Ectodermal cell (in vitro differentiated cells): Measurements from ENCODE around the gene JMJD7.

Source experiments
- H3K27ac ChIP-seq: 2 replicates; pipeline ENCODE4 v1.7.0; 2013; ENCODE audit warnings: mild to moderate bottlenecking, low read depth, low read length; ENCODE audit not compliant: insufficient read depth, poor library complexity, severe bottlenecking
- H3K27me3 ChIP-seq: 2 replicates; pipeline ENCODE4 v1.7.0; 2013; ENCODE audit warnings: mild to moderate bottlenecking, low read length; ENCODE audit not compliant: insufficient read depth, control insufficient read depth, poor library complexity, severe bottlenecking
- H3K36me3 ChIP-seq: one replicate; pipeline ENCODE4 v1.7.0; 2013; ENCODE audit warnings: low read length; ENCODE audit not compliant: control insufficient read depth, insufficient read depth
- H3K4me1 ChIP-seq: one replicate; pipeline ENCODE4 v1.7.0; 2013; ENCODE audit warnings: low read length; ENCODE audit not compliant: control insufficient read depth, insufficient read depth
- H3K4me3 ChIP-seq: 2 replicates; pipeline ENCODE4 v1.7.0; 2013; ENCODE audit warnings: low read depth, low read length, control low read depth; ENCODE audit not compliant: insufficient read depth
- H3K9me3 ChIP-seq: 2 replicates; pipeline ENCODE4 v1.7.0; 2013; ENCODE audit warnings: mild to moderate bottlenecking, low read length, moderate library complexity; ENCODE audit not compliant: control insufficient read depth
- WGBS, 2 experiments: methylation state at CpG; one replicate each; pipeline ENCODE4 v1.1.7; 2013; ENCODE audit warnings: missing lambda C conversion rate in 2 of 2; 5-methylcytosine and 5-hydroxymethylcytosine counted together

Gene JMJD7

DNA sequence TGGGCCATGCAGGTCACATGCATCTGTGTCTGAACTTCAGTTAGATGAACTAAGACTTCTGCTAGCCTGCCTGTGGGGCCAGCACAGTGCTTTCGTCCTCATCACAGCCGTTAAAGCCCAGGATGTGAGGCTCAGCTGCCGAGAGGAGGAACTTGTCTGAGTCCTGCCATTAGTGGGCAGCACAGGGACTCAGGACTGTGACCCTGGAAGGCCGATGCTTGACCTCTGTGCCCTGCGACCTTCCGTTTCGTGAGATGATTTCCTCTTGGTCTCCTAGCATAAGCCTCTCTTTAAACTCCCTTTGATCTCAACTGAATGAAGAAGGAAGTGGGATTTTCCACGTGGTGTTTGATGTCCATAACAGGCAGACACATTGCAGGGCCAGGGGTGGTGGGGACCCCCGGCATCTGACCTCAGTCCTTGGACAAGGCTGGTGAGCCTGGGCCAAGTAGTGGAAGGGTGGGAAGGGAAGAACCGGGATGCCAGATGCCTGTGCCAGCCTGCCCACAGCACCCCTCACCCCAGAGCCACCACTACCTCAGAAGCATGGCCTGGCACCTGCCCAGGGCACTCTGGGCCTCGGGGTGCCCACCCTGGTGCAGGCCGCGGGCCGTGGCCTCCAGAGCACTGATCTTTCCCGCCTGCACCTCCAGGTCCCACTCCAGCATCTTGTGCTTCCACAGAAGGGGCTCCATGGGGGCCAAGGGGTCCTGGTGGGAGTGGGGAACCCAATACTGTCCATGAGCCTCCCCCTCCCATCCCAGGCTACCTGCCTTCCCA is 32.3 kb downstream of the JMJD7 start:
- Histone ChIP-seq H3K27ac (no peak overlapping the region), H3K4me1 (peaks cover 13% of the 10 kb centered on the region)
- 86 to 87% methylated on average over 15 of the region's 15 CpGs for WGBS, 2 experiments

DNA sequence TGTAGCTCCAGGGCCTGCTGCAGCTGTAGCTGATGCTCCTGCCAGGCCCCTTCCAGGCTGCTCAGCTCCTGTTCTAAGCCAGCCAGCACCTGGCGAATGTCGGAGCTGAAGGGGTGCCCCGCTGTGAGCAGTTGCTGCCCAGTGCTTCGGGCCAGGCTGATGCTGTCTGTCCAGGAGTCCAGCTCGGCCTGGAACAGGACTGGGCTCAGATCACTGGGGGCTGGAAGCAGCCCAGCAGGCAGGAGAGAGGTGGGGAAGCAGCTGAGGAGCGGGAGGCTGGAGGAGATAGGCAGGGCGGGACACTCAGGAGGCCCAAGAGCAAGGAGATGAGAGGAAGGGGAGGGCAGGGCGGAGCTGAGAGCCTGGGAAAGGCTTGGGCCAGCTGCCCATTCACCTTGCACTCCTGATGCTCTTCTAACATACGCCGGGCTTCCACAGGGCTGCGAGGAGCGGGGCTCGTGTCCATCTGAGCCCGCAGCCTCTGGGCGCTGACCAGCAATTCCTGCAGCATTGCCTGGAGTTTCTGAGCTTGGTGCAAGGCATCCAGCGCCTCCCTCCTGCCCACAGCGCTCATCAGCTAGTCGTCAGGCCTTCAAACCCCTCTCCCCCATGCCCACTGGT is 34.0 kb downstream of the JMJD7 start:
- 87 to 89% methylated on average over 18 of the region's 18 CpGs for WGBS, 2 experiments
- H3K4me1 ChIP-seq = peaks cover 20% of the 10 kb centered on the region
- H3K36me3 ChIP-seq = no peaks in the 10 kb centered on the region
- H3K4me3 ChIP-seq = no peak overlapping the region
- no peaks in the 10 kb centered on the region for H3K27me3 ChIP-seq
- no peak overlapping the region for H3K27ac ChIP-seq
- no peaks in the 10 kb centered on the region for H3K9me3 ChIP-seq

More for the DNA sequence above, 32.3 kb downstream of the JMJD7 start:
- no peaks in the 10 kb centered on the region for H3K9me3 ChIP-seq
- no peak overlapping the region for H3K4me3 ChIP-seq
- no peaks in the 10 kb centered on the region for H3K27me3 ChIP-seq
- no peaks in the 10 kb centered on the region for H3K36me3 ChIP-seq

DNA sequence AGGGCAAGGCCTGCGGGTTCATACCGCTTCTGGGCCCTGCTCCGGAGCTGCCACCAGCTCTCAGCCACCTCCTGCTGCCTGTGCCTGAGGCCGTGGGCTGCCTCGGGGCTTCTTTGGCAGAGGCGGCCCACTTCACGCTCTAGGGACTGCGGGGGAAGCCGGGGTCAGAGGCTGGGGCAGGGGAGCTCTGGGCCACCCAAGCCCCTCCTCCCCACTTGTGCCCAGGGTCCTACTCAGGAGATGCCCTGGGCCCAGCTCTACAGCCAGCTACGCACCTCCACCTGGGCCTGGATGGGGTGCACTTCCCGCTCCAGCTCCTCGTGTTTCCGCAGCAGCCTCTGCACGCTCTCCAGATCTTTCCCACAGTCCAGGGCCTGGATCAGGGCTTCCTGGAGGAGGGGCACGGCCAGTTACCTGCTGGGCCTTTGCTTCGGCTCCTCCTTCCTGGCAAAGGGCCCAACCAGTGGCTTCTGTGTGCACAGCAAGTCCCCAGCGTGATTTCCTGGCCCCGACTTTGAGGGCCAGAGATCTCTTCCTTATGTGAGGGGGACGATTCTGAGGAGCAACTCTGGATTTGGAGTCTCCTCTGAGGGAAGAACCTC is 34.7 kb downstream of the JMJD7 start:
- no peak overlapping the region for H3K4me3 ChIP-seq
- H3K27me3 ChIP-seq = no peaks in the 10 kb centered on the region
- H3K9me3 ChIP-seq = no peaks in the 10 kb centered on the region
- WGBS, 2 experiments = 74% methylated on average over 19 of the region's 19 CpGs
- no peak overlapping the region for H3K27ac ChIP-seq
- no peaks in the 10 kb centered on the region for H3K36me3 ChIP-seq
- H3K4me1 ChIP-seq = peaks cover 24% of the 10 kb centered on the region

- 91 to 93% methylated on average over 18 of the region's 18 CpGs for WGBS, 2 experiments
- H3K9me3 ChIP-seq = no peaks in the 10 kb centered on the region
- no peaks in the 10 kb centered on the region for H3K27me3 ChIP-seq
- no peaks in the 10 kb centered on the region for H3K36me3 ChIP-seq
- H3K27ac ChIP-seq = no peak overlapping the region
- H3K4me1 ChIP-seq = peaks cover 24% of the 10 kb centered on the region
- no peak overlapping the region for H3K4me3 ChIP-seq
Observed at GRCh38 chr15:41865490-41866055, 37.7 kb downstream of the JMJD7 start.

DNA sequence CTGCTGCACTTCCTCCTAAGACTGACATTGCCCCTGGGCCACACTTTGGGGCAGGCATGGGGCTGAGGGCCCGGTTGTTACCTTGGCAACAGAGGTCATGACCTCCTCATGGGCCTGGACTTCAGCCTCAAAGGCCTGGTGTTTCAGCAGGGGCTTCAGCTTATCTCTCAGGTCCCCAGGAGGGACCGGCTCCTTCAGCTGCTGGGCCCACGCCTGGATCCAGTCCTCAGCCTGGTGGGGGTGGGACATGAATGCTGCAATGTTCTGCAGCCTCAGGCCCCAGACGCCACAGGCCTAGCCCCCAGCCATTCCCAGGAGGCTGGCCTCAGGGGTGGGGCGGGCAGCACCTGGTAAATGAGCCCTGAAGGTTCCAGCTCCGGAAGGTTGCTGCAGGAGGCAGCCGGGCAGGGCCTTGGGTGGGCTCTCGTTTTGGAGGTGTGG is 38.4 kb downstream of the JMJD7 start:
- Histone ChIP-seq H3K9me3 (no peaks in the 10 kb centered on the region), H3K27me3 (no peaks in the 10 kb centered on the region), H3K4me1 (peaks cover 24% of the 10 kb centered on the region), H3K36me3 (no peaks in the 10 kb centered on the region), H3K27ac (peak overlapping the region; percentile 59), H3K4me3 (no peak overlapping the region)
- 68 to 70% methylated on average over 8 of the region's 8 CpGs for WGBS, 2 experiments

DNA sequence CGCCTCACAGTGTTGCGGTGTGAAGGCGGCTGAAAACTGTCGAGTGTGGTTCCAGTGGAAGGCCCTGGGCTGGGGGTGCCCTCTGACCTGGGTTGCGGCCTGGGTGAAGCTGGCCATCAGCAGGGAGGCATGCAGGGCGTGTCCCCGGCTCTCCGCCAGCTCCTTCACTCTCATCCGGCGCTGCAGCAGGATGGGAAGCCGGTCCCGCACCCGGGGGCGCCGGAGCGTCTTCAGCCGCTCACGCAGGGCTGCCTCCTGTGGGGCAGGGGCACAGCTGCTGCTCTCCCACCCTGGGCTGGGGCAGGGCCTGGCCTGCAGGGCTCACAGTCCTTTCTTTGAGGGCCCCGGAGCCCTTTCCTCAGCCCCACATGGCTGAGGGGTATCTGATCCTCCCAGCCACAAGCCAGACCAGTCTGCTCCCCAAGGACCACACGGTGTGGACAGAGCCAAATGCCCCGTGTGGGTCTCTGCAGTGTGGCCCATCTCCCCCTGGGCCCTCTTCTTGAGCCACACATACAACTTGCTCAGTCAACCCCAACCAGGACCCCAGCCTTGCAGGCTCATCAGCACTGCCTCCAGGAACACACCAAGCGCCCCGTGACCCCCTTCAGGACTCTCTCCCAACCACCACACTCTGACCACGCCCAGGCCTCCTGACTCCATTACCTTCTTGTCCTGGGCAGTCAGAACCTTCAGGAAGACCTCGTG is 39.1 kb downstream of the JMJD7 start:
- no peaks in the 10 kb centered on the region for H3K9me3 ChIP-seq
- WGBS, 2 experiments = 87 to 91% methylated on average over 25 of the region's 25 CpGs
- H3K4me3 ChIP-seq = no peak overlapping the region
- peaks cover 19% of the 10 kb centered on the region for H3K4me1 ChIP-seq
- H3K36me3 ChIP-seq = no peaks in the 10 kb centered on the region
- no peak overlapping the region for H3K27ac ChIP-seq
- H3K27me3 ChIP-seq = no peaks in the 10 kb centered on the region

DNA sequence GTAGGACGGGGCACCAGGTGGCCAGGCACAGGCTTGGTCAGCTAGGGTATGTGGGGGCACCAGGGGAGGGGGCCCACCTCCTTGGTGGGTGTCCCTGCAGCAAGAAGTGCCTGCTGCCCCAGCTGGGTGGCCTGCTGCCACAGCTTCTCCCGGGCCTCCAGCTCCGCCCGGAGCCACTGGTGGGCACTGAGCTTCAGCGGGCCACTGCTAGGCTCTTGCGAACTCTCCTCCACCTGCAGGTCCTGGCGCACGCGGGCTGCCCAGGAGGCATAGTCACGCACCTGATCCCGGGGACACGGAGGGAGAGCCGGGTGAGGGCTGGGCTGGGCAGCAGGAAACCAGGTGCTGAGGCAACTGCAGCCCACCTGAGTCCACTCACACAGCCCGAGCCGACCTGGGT is 40.4 kb downstream of the JMJD7 start:
- H3K9me3 ChIP-seq = no peaks in the 10 kb centered on the region
- 95 to 96% methylated on average over 15 of the region's 15 CpGs for WGBS, 2 experiments
- H3K27me3 ChIP-seq = no peaks in the 10 kb centered on the region
- H3K27ac ChIP-seq = no peak overlapping the region
- peaks cover 15% of the 10 kb centered on the region for H3K4me1 ChIP-seq
- no peak overlapping the region for H3K4me3 ChIP-seq
- H3K36me3 ChIP-seq = no peaks in the 10 kb centered on the region

DNA sequence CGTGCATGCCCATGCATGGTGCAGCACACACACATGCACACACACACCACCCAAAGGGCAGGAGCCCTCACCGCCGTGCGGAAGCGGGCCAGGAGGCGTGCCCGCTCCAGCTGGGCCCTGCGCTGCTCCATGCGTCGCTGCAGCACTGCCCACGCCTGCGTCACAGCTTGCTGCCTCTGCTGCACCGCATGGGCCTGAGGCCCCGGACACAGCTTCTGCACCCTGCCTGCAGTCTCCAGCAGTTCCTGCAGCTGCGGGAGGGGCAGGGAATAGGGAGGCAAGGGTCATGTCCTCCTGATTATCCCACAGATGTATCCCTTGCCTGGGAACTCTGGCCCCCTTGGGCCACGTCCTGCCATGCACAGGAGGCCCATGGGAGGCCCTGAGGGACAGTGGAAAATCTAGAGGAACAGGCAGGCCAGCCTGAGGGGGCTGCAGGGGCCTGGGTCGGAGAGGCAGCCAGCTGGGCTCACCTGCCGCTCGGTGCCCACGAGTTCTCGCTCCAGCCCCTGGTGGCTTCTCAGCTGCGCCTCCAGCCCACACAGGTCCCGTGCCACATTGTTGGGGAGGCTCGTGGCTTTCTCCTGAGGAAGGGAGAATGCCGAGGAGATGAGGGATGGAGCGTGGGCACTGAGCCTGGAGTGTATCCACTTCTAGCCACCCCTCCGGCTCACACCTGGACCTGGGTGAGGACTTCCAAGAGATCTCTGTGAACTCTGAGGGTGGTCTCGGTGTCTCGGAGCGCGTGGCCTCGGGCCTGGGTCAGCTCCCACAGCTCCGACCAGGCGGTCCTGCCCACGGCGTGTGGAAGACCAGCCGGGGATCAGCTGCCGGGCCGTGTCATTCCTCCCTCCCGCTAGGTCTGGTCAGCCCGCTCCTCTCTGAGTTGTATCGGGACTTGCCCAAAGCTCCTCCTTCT is 42.1 kb downstream of the JMJD7 start:
- Histone ChIP-seq H3K27me3 (no peaks in the 10 kb centered on the region), H3K27ac (no peak overlapping the region), H3K4me1 (peaks cover 15% of the 10 kb centered on the region), H3K4me3 (no peak overlapping the region), H3K36me3 (no peaks in the 10 kb centered on the region), H3K9me3 (no peaks in the 10 kb centered on the region)
- WGBS, 2 experiments = 89 to 91% methylated on average over 42 of the region's 42 CpGs

DNA sequence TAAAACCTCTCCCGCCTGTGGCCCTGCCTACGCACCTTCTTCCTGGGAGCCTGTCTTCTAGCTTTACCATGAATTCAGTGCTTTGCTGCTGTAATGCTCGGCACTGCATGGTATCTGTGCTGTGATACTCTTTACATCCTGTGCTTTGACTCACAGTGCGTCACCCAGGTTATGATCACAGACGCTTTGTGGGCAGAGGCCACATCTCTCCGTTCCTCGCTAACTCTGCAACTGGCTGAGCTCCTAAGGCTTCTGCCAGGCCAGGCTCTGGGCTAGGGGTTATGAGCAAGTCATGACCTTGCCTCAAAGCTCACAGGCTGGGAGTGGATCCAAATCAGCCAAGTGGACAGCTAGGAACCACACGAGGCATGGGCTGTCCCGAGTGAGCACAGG is 42.8 kb downstream of the JMJD7 start:
- H3K9me3 ChIP-seq = no peaks in the 10 kb centered on the region
- H3K27ac ChIP-seq = no peak overlapping the region
- WGBS, 2 experiments = 82 to 86% methylated on average over 9 of the region's 9 CpGs
- peaks cover 15% of the 10 kb centered on the region for H3K4me1 ChIP-seq
- no peaks in the 10 kb centered on the region for H3K36me3 ChIP-seq
- no peak overlapping the region for H3K4me3 ChIP-seq
- H3K27me3 ChIP-seq = no peaks in the 10 kb centered on the region
